Sigmoid colon (tissue), 7 donors: ENCODE results near the gene RAB1B. TPM values are rescaled to one million over a fixed set of nuclear protein-coding genes. Genes with fewer than 3 reads are reported as not detected.

Experiments
- DNase-seq: peaks from one replicate; pipeline ENCODE4 v3.0.0-alpha.2; 2019
- H3K27ac ChIP-seq, 4 donors: fragments of 200-600 bp; sonication (generic); one replicate each; pipeline ENCODE4 v1.5.1; 2016 to 2019; ENCODE audit warnings: mild to moderate bottlenecking in 1 of 4
- H3K27me3 ChIP-seq, 3 donors: fragments of 200-600 bp; sonication (generic); one replicate each; pipeline ENCODE4 v1.5.1; 2019; ENCODE audit warnings: mild to moderate bottlenecking in 1 of 3
- H3K36me3 ChIP-seq, 4 donors: fragments of 200-600 bp; sonication (generic); one replicate each; pipeline ENCODE4 v1.5.1; 2016 to 2019
- H3K4me1 ChIP-seq, 4 donors: fragments of 200-600 bp; sonication (generic); one replicate each; pipeline ENCODE4 v1.5.1; 2017 to 2019
- H3K4me3 ChIP-seq, 4 donors: fragments of 200-600 bp; sonication (generic); one replicate each; pipeline ENCODE4 v1.5.1; 2017 to 2019; ENCODE audit warnings: mild to moderate bottlenecking in 2 of 4, moderate library complexity in 1 of 4
- H3K9me3 ChIP-seq, 4 donors: fragments of 200-600 bp in 3 of 4; sonication (generic) in 3 of 4; one replicate each; pipeline versions ENCODE4 v1.5.1 to v1.6.1; 2013 to 2019
- CTCF ChIP-seq, 4 experiments: fragments of 450-650 bp in 3 of 4; fragments of 200-600 bp in 1 of 4; IDR thresholded peaks; one replicate each; pipeline ENCODE4 v1.5.1; 2016 to 2019; ENCODE audit warnings: antibody characterized with exemption in 4 of 4, mild to moderate bottlenecking in 3 of 4, moderate library complexity in 2 of 4
- EP300 ChIP-seq, 4 donors: sonication (generic); formaldehyde crosslinking; IDR thresholded peaks; one replicate each; pipeline ENCODE4 v1.6.1; 2017; ENCODE audit warnings: antibody characterized with exemption in 4 of 4
- POLR2A ChIP-seq, 2 donors: fragments of 450-650 bp; IDR thresholded peaks; one replicate each; pipeline ENCODE4 v1.6.1; 2016; ENCODE audit warnings: antibody characterized with exemption in 2 of 2, mild to moderate bottlenecking in 2 of 2, moderate library complexity in 2 of 2
- POLR2AphosphoS5 ChIP-seq, 4 donors: sonication (generic); formaldehyde crosslinking; IDR thresholded peaks; one replicate each; pipeline ENCODE4 v1.6.1; 2017; ENCODE audit warnings: antibody characterized with exemption in 4 of 4
- WGBS, 2 donors: extraction: QIAGEN DNeasy Blood & Tissue Kit; methylation state at CpG; one replicate each; pipeline ENCODE4 v1.1.7; 2013; 5-methylcytosine and 5-hydroxymethylcytosine counted together
- intact Hi-C: fragments of 100-400 bp; cut with DNase I; formaldehyde crosslinking; loops from one replicate; pipeline ENCODE4 v1.15.1; 2023
- polyA plus RNA-seq, 3 donors: library from polyadenylated mRNA; stranded (reverse); fragments of 200-250 nt; gene quantifications; one replicate each; pipeline ENCODE4 v1.2.3, GENCODE V29; 2013
- total RNA-seq, 4 donors: library from RNA; depleted of rRNA; stranded (reverse); fragments of >200 nt; gene quantifications; one replicate each; pipeline ENCODE4 v1.1.0, GENCODE V29; 2016
- donor health status: healthy with polysubstance abuse.
- donor health status: Bipolar disorder and iron deficiency.
- donor health status: healthy.

The RAB1B gene
- total and polyA plus RNA-seq, 7 donors: 65.4 to 286 (median 93.7) TPM

GRCh38 chr11:66225066-66225465 is 43.4 kb upstream of the RAB1B start:
- no peak for TF ChIP-seq EP300 (IDR thresholded peaks at IDR 0.05)
- TF ChIP-seq POLR2AphosphoS5 (IDR thresholded peaks at IDR 0.05): no peak
- no peak for TF ChIP-seq POLR2A (IDR thresholded peaks at IDR 0.05)
- no peak for TF ChIP-seq CTCF (IDR thresholded peaks at IDR 0.05)
- Histone ChIP-seq H3K4me3 (no peak overlapping the region), H3K27me3 (no peaks in the 10 kb centered on the region), H3K36me3 (peaks cover 6 to 41% (median 10%) of the 10 kb centered on the region in 4 donors), H3K9me3 (no peaks in the 10 kb centered on the region), H3K4me1 (no peaks in the 10 kb centered on the region), H3K27ac (no peak overlapping the region)
- 85 to 90% methylated on average over 2 of the region's 2 CpGs for WGBS, 2 donors
- DNase-seq: no peak
- intact Hi-C loops: no loop called here

GRCh38 chr11:66226101-66226500 is 42.3 kb upstream of the RAB1B start:
- H3K27ac ChIP-seq: no peak overlapping the region
- peaks cover 6 to 40% (median 12%) of the 10 kb centered on the region in 4 donors for H3K36me3 ChIP-seq
- TF ChIP-seq EP300 (IDR thresholded peaks at IDR 0.05): no peak
- TF ChIP-seq POLR2AphosphoS5 (IDR thresholded peaks at IDR 0.05): no peak
- TF ChIP-seq CTCF (IDR thresholded peaks at IDR 0.05): no peak
- no peak for TF ChIP-seq POLR2A (IDR thresholded peaks at IDR 0.05)
- intact Hi-C loops: no loop called here
- no peaks in the 10 kb centered on the region for H3K9me3 ChIP-seq
- no peak overlapping the region for H3K4me3 ChIP-seq
- H3K4me1 ChIP-seq: no peaks in the 10 kb centered on the region
- no peak for DNase-seq
- no peaks in the 10 kb centered on the region for H3K27me3 ChIP-seq

- Histone ChIP-seq H3K27me3 (no peaks in the 10 kb centered on the region), H3K4me3 (no peak overlapping the region), H3K4me1 (no peaks in the 10 kb centered on the region), H3K27ac (no peak overlapping the region), H3K36me3 (peaks cover 6 to 55% (median 25%) of the 10 kb centered on the region in 4 donors), H3K9me3 (no peaks in the 10 kb centered on the region)
- intact Hi-C loops: no loop called here
- TF ChIP-seq CTCF (IDR thresholded peaks at IDR 0.05) (no peak), EP300 (IDR thresholded peaks at IDR 0.05) (no peak), POLR2AphosphoS5 (IDR thresholded peaks at IDR 0.05) (no peak), POLR2A (IDR thresholded peaks at IDR 0.05) (no peak)
- no peak for DNase-seq
- 90 to 94% methylated on average over 5 of the region's 5 CpGs for WGBS, 2 donors
These were observed 40.7 kb upstream of the RAB1B start for GRCh38 chr11:66227700-66228099.

GRCh38 chr11:66228521-66228920 is 39.9 kb upstream of the RAB1B start:
- H3K4me3 ChIP-seq: no peak overlapping the region
- TF ChIP-seq CTCF (IDR thresholded peaks at IDR 0.05): no peak
- no peak for TF ChIP-seq POLR2A (IDR thresholded peaks at IDR 0.05)
- TF ChIP-seq EP300 (IDR thresholded peaks at IDR 0.05): no peak
- TF ChIP-seq POLR2AphosphoS5 (IDR thresholded peaks at IDR 0.05): no peak
- H3K27ac ChIP-seq: no peak overlapping the region
- H3K27me3 ChIP-seq: no peaks in the 10 kb centered on the region
- 91 to 92% methylated on average over 6 of the region's 6 CpGs for WGBS, 2 donors
- intact Hi-C loops: no loop called here
- H3K36me3 ChIP-seq: peaks cover 6 to 63% (median 33%) of the 10 kb centered on the region in 4 donors
- H3K9me3 ChIP-seq: no peaks in the 10 kb centered on the region
- no peaks in the 10 kb centered on the region for H3K4me1 ChIP-seq
- DNase-seq: no peak

DNA sequence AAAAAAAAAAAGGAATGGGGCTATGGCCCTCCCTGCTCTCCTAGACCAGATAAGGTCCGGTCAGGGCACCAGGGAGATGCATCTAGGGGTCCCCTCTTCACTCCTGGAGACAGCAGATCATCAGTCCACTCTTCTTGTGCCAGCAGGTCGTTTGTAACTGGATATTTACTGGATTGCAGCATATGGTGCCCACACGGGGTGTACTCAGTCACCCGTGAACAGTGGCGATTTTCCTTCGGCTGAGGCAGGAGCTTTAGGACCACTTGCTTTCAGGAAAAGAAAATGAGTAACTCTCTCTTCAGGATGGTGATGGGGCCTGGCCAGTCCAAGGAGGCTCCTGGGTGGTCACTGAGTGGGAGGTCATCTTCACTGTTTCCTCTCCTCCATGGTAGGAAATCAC is 38.3 kb upstream of the RAB1B start:
- no peak overlapping the region for H3K4me3 ChIP-seq
- H3K36me3 ChIP-seq: peaks cover 16 to 66% (median 40%) of the 10 kb centered on the region in 4 donors
- no peaks in the 10 kb centered on the region for H3K4me1 ChIP-seq
- no peaks in the 10 kb centered on the region for H3K9me3 ChIP-seq
- 86 to 91% methylated on average over 6 of the region's 6 CpGs for WGBS, 2 donors
- TF ChIP-seq CTCF (IDR thresholded peaks at IDR 0.05) (no peak), EP300 (IDR thresholded peaks at IDR 0.05) (no peak), POLR2A (IDR thresholded peaks at IDR 0.05) (no peak), POLR2AphosphoS5 (IDR thresholded peaks at IDR 0.05) (no peak)
- intact Hi-C loops: no loop called here
- no peak overlapping the region for H3K27ac ChIP-seq
- DNase-seq: no peak
- no peaks in the 10 kb centered on the region for H3K27me3 ChIP-seq
